IMR-90 (cell line): ENCODE data around the gene MGAT5. TPM values are rescaled to one million over a fixed set of nuclear protein-coding genes. Genes with fewer than 3 reads are reported as not detected.

Experiments
- ATAC-seq: fragments of 200-7000 bp; cut with Tn5 transposase; 2 replicates; pipeline ENCODE4 v1.9.1; 2020; ENCODE audit warnings: low read depth, mild to moderate bottlenecking, moderate library complexity
- BruUV-seq: library from RNA; stranded (reverse); fragments of 400-500 nt; replicated peaks from 2 replicates; lab custom pipeline; 2021; lab: Mats Ljungman, UMichigan
- CTCF ChIA-PET: fragments of 300-600 bp; formaldehyde crosslinking; extraction: SDS; loops from one replicate; lab custom pipeline; 2021; ENCODE audit warnings: antibody characterized with exemption; lab: Yijun Ruan, JAX
- POLR2A ChIA-PET: fragments of 300-600 bp; sonication (Branson Sonifier 250); formaldehyde crosslinking; loops from one replicate; lab custom pipeline; 2022; ENCODE audit warnings: antibody characterized with exemption; ENCODE audit not compliant: unreplicated experiment; lab: Charles Lee
- DNase-seq: peaks from one replicate; pipeline ENCODE4 v3.0.0; 2013
- H2AFZ ChIP-seq: replicated peaks from 2 replicates; pipeline ENCODE3; 2013; ENCODE audit warnings: low read length, mild to moderate bottlenecking; ENCODE audit not compliant: poor library complexity
- H2AK5ac ChIP-seq: 2 replicates; pipeline ENCODE4 v1.6.1; 2013; ENCODE audit warnings: low read depth, low read length, inconsistent platforms
- H2AK9ac ChIP-seq: replicated peaks from 2 replicates; pipeline ENCODE3; 2013; ENCODE audit warnings: mild to moderate bottlenecking, low read depth, low read length, moderate library complexity; ENCODE audit not compliant: poor library complexity
- H2BK120ac ChIP-seq: 2 replicates; pipeline ENCODE4 v1.6.1; 2013; ENCODE audit warnings: low read depth, low read length, inconsistent platforms
- H2BK15ac ChIP-seq: 3 replicates; pipeline ENCODE4 v1.6.1; 2013; ENCODE audit warnings: low read depth, low read length, inconsistent platforms
- H2BK20ac ChIP-seq: 2 replicates; pipeline ENCODE4 v1.6.1; 2013; ENCODE audit warnings: low read depth, mild to moderate bottlenecking, inconsistent platforms, low read length, moderate library complexity
- H2BK5ac ChIP-seq: 2 replicates; pipeline ENCODE4 v1.6.1; 2013; ENCODE audit warnings: mild to moderate bottlenecking, low read depth, low read length, inconsistent platforms; ENCODE audit not compliant: poor library complexity, severe bottlenecking
- H3K14ac ChIP-seq: replicated peaks from 2 replicates; pipeline ENCODE4 v1.6.1; 2013; ENCODE audit warnings: low read depth, low read length, inconsistent platforms
- H3K18ac ChIP-seq: 2 replicates; pipeline ENCODE4 v1.6.1; 2013; ENCODE audit warnings: low read depth, low read length, control low read depth
- H3K23ac ChIP-seq: 2 replicates; pipeline ENCODE4 v1.6.1; 2013; ENCODE audit warnings: low read depth, low read length, inconsistent platforms
- H3K27ac ChIP-seq: 2 replicates; pipeline ENCODE4 v1.5.1; 2013; ENCODE audit warnings: mild to moderate bottlenecking, control low read depth, low read length; ENCODE audit not compliant: insufficient read depth
- H3K27me3 ChIP-seq: 2 replicates; pipeline ENCODE4 v1.6.1; 2013; ENCODE audit warnings: low read length; ENCODE audit not compliant: control insufficient read depth, insufficient read depth
- H3K36me3 ChIP-seq: 2 replicates; pipeline ENCODE4 v1.6.1; 2013; ENCODE audit warnings: low read length, mixed read lengths; ENCODE audit not compliant: control insufficient read depth, insufficient read depth
- H3K4ac ChIP-seq: 2 replicates; pipeline ENCODE4 v1.6.1; 2013; ENCODE audit warnings: low read depth, low read length, inconsistent platforms
- H3K4me1 ChIP-seq: 2 replicates; pipeline ENCODE4 v1.6.1; 2013; ENCODE audit warnings: low read length, mixed read lengths; ENCODE audit not compliant: control insufficient read depth, insufficient read depth
- H3K4me2 ChIP-seq: 2 replicates; pipeline ENCODE4 v1.6.1; 2013; ENCODE audit warnings: low read depth, mild to moderate bottlenecking, control low read depth, low read length, moderate library complexity
- H3K4me3 ChIP-seq: 2 replicates; pipeline ENCODE4 v1.5.1; 2013; ENCODE audit warnings: low read depth, mild to moderate bottlenecking, control low read depth, low read length, moderate library complexity; ENCODE audit not compliant: insufficient read depth
- H3K56ac ChIP-seq: 2 replicates; pipeline ENCODE4 v1.6.1; 2013; ENCODE audit warnings: low read length, inconsistent platforms; ENCODE audit not compliant: insufficient read depth; ENCODE audit errors: extremely low read depth
- H3K79me1 ChIP-seq, 2 experiments: 2 replicates each; pipeline ENCODE4 v1.6.1; 2013; ENCODE audit warnings: low read length in 2 of 2, inconsistent platforms in 1 of 2, low read depth in 1 of 2
- H3K9ac ChIP-seq: 2 replicates; pipeline ENCODE4 v1.6.1; 2013; ENCODE audit warnings: low read depth, low read length, control low read depth
- H3K9me1 ChIP-seq: 2 replicates; pipeline ENCODE4 v1.6.1; 2013; ENCODE audit warnings: low read length, inconsistent platforms; ENCODE audit not compliant: insufficient read depth
- H3K9me3 ChIP-seq: 2 replicates; pipeline ENCODE4 v1.6.1; 2013; ENCODE audit warnings: low read length; ENCODE audit not compliant: control insufficient read depth, insufficient read depth
- H4K20me1 ChIP-seq: 2 replicates; pipeline ENCODE4 v1.6.1; 2013; ENCODE audit warnings: low read length, inconsistent platforms; ENCODE audit not compliant: insufficient read depth
- H4K5ac ChIP-seq: 2 replicates; pipeline ENCODE4 v1.6.1; 2013; ENCODE audit warnings: mild to moderate bottlenecking, low read depth, low read length, control low read depth
- H4K8ac ChIP-seq, 2 experiments: 2 replicates each; pipeline ENCODE4 v1.6.1; 2013; ENCODE audit warnings: low read depth in 2 of 2, low read length in 2 of 2, control low read depth in 1 of 2, inconsistent platforms in 1 of 2
- H4K91ac ChIP-seq: 2 replicates; pipeline ENCODE4 v1.6.1; 2013; ENCODE audit warnings: low read depth, low read length, inconsistent platforms; ENCODE audit not compliant: insufficient read depth
- BHLHE40 ChIP-seq: fragments of 150-350 bp; IDR thresholded peaks from 2 replicates; pipeline ENCODE4 v1.6.1; 2016; ENCODE audit warnings: mild to moderate bottlenecking, low read depth, low read length
- CHD1 ChIP-seq: IDR thresholded peaks from 2 replicates; pipeline ENCODE4 v1.6.1; 2012; ENCODE audit warnings: low read depth, low read length, improper control_type of control experiment
- CTCF ChIP-seq: conservative IDR thresholded peaks from 2 replicates; pipeline ENCODE4 v1.5.1; 2012; ENCODE audit warnings: mild to moderate bottlenecking, low read depth, low read length, improper control_type of control experiment
- MAFK ChIP-seq: IDR thresholded peaks from 2 replicates; pipeline ENCODE4 v1.6.1; 2012; ENCODE audit warnings: low read depth, low read length, improper control_type of control experiment
- MAZ ChIP-seq: IDR thresholded peaks from 2 replicates; pipeline ENCODE4 v1.6.1; 2012; ENCODE audit warnings: low read depth, mild to moderate bottlenecking, low read length, improper control_type of control experiment, moderate library complexity, borderline replicate concordance
- MXI1 ChIP-seq: IDR thresholded peaks from 2 replicates; pipeline ENCODE4 v1.6.1; 2012; ENCODE audit warnings: low read depth, mild to moderate bottlenecking, low read length, moderate library complexity, borderline replicate concordance
- NFE2L2 ChIP-seq: fragments of 150-350 bp; IDR thresholded peaks from 2 replicates; pipeline ENCODE4 v1.6.1; 2016; ENCODE audit warnings: low read depth, mild to moderate bottlenecking, low read length
- POLR2A ChIP-seq: IDR thresholded peaks from 2 replicates; pipeline ENCODE4 v1.6.1; 2012; ENCODE audit warnings: mild to moderate bottlenecking, low read depth, low read length
- RAD21 ChIP-seq: IDR thresholded peaks from 2 replicates; pipeline ENCODE4 v1.6.1; 2012; ENCODE audit warnings: low read length, improper control_type of control experiment
- RCOR1 ChIP-seq: IDR thresholded peaks from 2 replicates; pipeline ENCODE4 v1.6.1; 2012; ENCODE audit warnings: mild to moderate bottlenecking, low read length, improper control_type of control experiment; ENCODE audit not compliant: insufficient replicate concordance
- USF2 ChIP-seq: fragments of 150-350 bp; IDR thresholded peaks from 2 replicates; pipeline ENCODE4 v1.6.1; 2017; ENCODE audit warnings: mild to moderate bottlenecking, antibody characterized with exemption, low read length, low read depth
- WGBS, 2 experiments: methylation state at CpG; one replicate each; pipeline versions ENCODE4 v1.1.5 to v1.1.7; 2013; ENCODE audit warnings: missing lambda C conversion rate in 2 of 2; ENCODE audit not compliant: insufficient read length in 1 of 2; ENCODE audit errors: extremely low coverage in 2 of 2; 5-methylcytosine and 5-hydroxymethylcytosine counted together
- dilution Hi-C: fragments of 300-500 bp; cut with HindIII; formaldehyde crosslinking; loops from one replicate; pipeline ENCODE4 v1.14.3; 2018; ENCODE audit warnings: low sequenced_read_pairs; ENCODE audit not compliant: unreplicated experiment
- in situ Hi-C: fragments of 300-500 bp; cut with MboI; formaldehyde crosslinking; loops from 3 replicates; pipeline ENCODE4 v1.14.3; 2019; ENCODE audit warnings: low sequenced_read_pairs, inconsistent platforms, mixed read lengths
- intact Hi-C: fragments of 100-400 bp; cut with micrococcal nuclease; formaldehyde crosslinking; loops from 2 replicates; pipeline ENCODE4 v1.10.0; 2022
- polyA plus RNA-seq, 3 experiments: library from polyadenylated mRNA; depleted of rRNA; stranded (reverse); fragments of >200 nt; gene quantifications; 2 replicates each; pipeline ENCODE4 v1.2.3, GENCODE V29; 2012; ENCODE audit warnings: low replicate concordance in 1 of 3
- total RNA-seq: library from RNA; depleted of rRNA; stranded (reverse); fragments of >200 nt; gene quantifications from 2 replicates; pipeline ENCODE4 v1.2.3, GENCODE V29; 2012

MGAT5 gene
- total and polyA plus RNA-seq, 2 of the 4 experiments (the other 2 are of a cell fraction): 22.9 to 59.9 TPM

DNA sequence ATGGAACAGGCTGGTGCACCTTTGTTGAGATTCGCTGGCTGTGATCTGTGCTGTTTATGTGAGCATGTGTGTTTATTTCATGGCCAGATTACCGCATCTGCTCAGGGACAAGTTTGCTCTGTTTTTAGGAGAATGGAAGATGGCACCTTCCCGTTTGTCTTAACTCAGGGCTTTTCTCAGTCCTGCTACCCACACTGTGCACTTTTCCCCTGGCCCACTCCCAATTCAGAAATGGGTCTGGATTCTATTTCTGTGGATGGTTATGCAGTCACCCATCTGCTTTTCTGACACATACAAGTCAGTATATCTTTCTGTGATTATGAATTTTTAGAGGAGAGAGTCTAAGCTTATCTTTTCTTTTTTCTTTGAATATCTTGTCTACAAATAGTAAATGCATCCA, 15.4 kb downstream of the MGAT5 start:
- H3K9me1 ChIP-seq: peaks cover 6% of the 10 kb centered on the region
- no peak overlapping the region for H2BK5ac ChIP-seq
- no peak overlapping the region for H3K27ac ChIP-seq
- no peak overlapping the region for H3K56ac ChIP-seq
- H4K91ac ChIP-seq: no peak overlapping the region
- no peaks in the 10 kb centered on the region for H3K27me3 ChIP-seq
- H3K36me3 ChIP-seq: peaks cover 17% of the 10 kb centered on the region
- no peak overlapping the region for H3K4me3 ChIP-seq
- H3K79me1 ChIP-seq: peaks cover 27 to 63% of the 10 kb centered on the region in 2 experiments
- H4K8ac ChIP-seq: no peak overlapping the region
- H2AK5ac ChIP-seq: no peak overlapping the region
- H2AFZ ChIP-seq: no peak overlapping the region
- H3K23ac ChIP-seq: no peak overlapping the region
- peaks cover 21% of the 10 kb centered on the region for H4K20me1 ChIP-seq
- dilution Hi-C loops (no loop called here), intact Hi-C loops (no loop called here), in situ Hi-C loops (no loop called here)
- H2BK120ac ChIP-seq: no peak overlapping the region
- no peak overlapping the region for H2BK20ac ChIP-seq
- ChIA-PET POLR2A (no interaction called here), CTCF (no interaction called here)
- TF ChIP-seq CTCF (no peak), CHD1 (no peak), MAZ (no peak), POLR2A (no peak), USF2 (no peak), MXI1 (no peak), RCOR1 (no peak), RAD21 (no peak), MAFK (no peak), NFE2L2 (no peak), BHLHE40 (no peak)
- H3K4me2 ChIP-seq: no peak overlapping the region
- H4K5ac ChIP-seq: no peak overlapping the region
- DNase-seq (no peak), ATAC-seq (no peak)
- H3K18ac ChIP-seq: no peak overlapping the region
- H2AK9ac ChIP-seq: no peak overlapping the region
- H3K4me1 ChIP-seq: peaks cover 3% of the 10 kb centered on the region; the same call in 1 of the 2 replicates
- no peak overlapping the region for H3K9ac ChIP-seq
- no CpG with 5 or more reads among the region's 3 CpGs for WGBS, 2 experiments
- H2BK15ac ChIP-seq: no peak overlapping the region
- no TSS peak for BruUV-seq
- no peaks in the 10 kb centered on the region for H3K9me3 ChIP-seq
- no peak overlapping the region for H3K14ac ChIP-seq
- H3K4ac ChIP-seq: no peak overlapping the region
